Measurements from ENCODE around the gene CPEB4.

CPEB4 gene

DNA sequence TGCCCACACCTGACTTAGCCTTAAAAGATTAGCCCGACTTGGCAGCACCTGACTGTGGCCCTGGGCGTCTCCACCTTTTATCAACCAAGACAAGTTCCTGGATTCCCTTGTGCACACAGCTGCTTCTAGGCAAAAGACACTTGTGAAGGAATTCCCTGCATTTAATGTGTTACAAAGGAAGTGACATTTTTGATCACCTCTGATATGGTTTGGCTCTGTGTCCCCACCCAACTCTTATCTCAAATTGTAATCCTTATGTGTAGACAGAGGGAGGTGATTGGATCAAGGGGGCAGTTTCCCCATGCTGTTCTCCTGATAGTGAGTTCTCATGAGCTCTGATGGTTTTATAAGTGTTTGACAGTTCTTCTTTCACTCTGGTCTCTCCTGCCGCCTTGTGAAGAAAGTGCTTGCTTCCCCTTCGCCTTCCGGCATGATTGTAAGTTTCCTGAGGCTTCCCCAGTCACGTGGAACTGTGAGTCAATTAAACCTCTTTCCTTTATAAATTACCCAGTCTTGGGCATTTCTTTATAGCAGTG is 2.6 kb upstream of the CPEB4 start:
- no peak for DNase-seq

DNA sequence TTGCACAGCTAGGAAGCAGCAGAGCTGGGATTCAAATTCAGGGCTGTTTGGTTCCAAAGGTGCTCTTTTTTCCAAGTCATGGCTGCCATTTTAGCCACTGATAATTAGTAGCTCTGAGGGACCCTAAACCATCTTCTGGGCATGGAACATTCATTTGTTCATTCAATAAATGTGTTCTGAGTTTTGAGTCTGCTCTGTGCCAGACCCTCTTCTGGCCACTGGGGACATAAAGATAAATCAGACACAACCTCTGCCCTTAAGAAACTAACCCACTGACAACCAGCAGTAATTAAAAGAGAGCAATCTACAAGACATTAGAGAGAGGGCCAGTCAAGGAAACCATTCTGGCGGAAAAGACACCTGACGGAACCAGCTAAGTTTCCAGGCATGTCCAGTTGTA is 2.0 kb upstream of the CPEB4 start:
- DNase-seq: no peak

DNA sequence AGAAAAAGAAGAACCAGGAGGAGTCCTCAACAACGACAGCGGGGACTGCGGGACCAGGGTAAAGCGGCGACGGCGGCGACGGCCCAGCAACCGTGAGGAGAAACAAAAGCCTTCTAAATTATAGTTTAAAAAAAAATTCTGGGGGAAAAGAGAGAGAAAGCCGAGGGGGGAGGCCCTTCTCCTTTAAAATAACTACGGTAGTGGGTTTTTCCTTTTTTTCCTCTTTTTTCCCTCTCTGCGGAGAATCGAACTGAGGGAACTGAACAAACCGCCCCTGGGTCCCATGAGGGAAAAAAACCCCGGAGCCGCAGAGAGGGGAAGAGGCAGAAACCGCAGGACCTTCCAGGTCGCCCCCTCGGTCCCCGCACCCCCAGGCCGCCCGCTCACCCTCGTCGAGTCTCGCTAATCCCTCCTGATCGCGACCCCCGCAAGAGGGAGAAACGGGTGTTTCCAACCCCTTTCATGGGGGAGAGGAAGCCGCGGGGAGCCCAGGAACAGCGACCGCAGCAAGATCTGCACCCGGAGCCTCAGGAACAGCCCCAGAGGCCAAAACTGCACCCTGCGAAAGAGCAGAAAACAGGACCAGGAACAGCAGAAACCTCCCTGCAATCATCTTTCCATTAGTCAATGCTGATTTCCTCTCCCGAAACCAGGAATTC is 453 bp downstream of the CPEB4 start:
- no peak for DNase-seq

DNA sequence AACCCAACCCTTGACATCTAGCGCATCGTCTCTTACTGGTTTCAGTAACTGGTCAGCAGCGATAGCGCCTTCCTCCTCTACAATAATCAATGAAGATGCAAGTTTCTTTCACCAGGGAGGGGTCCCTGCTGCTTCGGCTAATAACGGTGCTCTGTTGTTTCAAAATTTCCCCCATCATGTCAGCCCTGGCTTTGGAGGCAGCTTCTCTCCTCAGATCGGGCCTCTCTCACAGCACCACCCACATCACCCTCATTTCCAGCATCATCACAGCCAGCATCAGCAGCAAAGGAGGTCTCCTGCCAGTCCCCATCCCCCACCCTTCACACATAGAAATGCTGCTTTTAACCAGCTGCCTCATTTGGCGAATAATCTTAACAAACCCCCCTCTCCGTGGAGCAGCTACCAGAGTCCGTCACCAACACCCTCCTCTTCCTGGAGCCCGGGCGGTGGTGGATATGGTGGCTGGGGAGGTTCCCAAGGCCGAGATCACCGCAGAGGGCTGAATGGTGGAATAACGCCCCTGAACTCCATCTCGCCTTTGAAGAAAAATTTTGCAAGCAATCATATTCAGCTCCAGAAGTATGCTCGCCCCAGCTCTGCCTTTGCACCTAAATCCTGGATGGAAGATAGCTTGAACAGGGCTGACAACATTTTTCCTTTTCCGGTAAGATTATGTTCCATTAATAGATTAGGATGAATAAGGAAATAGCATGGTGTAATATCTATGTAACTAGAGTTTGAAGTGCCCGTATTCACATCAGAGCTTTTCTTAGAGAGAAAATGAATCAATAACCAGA is 2.2 kb downstream of the CPEB4 start:
- no peak for DNase-seq

DNA sequence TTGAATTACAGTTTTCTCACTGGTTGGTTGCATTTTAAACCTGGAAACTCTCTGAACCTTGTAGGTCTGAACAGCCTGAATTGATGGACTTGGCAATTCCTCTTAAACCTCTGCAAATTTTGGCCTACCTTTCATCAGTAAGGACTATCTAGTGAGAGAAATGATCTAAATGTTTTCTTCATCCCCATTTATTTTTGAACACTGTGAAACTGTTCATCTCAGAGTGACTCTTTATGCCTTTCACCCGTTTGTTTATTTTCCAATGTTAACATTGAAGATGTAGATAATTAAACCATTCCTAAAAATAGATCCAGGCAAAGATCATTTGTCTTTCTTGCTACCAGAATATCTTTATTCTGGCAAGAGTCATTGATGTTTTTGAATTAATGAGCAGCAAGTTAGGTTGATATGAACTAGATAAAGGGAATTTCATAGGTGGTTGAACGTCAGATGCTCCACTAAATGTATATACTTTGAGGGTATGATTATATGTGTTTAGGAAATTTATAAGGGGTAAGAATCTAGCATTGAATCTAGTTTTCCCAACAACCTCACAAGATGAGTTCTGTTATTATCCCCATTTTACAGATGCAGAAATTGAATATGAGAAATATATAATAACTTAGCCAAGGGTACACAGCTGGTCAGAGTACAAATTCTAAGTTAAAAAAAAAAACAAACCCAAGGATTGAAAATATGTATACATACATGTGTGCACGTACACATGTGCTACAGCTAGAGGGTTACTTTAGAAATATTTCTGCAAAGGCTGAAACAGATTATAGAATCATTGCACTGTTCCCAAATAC is 3.4 kb downstream of the CPEB4 start:
- no peak for DNase-seq

DNA sequence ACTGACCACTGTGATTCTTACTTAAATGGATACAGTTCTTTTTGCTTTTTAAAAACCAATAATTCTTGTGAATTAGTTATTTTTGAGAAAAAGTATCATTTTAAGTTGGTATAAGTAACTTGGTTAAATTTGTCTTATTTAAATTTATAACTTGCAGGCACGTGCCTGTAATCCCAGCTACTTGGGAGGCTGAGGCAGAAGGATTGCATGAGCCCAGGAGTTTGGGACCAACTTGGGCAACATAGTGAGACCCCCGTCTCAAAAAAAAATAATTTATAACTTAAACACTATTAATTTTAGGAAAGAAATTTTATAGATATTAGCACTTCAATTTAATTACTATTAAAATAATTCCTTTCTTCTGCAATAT is 5.0 kb downstream of the CPEB4 start:
- no peak for DNase-seq

DNA sequence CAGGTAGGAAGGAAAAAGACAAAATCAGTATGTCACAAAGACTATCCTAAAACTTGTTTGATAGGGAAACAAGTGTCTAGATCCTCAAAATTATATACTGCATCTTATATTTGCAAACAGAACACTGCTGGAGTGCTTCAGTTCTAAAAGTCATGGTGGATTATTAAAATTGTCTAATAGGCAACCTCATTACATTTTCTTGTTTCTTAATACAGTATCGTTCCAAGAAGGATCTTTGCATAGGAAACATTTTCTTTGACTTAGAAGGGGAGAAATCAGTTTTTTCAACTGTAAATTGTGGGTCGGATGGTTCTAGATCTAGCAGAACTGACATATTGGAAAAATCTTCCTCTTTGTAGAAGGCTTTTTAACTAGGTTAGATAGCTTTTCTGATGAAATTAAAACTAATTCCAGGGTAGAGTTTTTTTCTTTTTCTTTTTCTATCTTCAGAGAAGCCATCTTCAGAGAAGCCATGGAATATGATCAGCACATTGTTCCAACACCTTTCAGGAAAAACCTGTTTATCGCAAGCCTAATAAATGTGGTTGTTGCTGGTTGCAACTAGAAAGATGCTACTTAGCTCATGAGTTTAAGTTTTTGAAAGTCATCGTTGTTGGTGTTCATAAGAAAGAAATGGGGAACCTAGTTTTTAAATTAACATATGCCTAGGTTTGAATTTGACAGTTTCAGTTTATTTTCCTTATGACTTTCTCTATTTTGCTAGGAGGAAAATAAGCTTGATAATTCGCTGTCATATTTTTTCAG is 7.4 kb downstream of the CPEB4 start:
- DNase-seq: no peak

DNA sequence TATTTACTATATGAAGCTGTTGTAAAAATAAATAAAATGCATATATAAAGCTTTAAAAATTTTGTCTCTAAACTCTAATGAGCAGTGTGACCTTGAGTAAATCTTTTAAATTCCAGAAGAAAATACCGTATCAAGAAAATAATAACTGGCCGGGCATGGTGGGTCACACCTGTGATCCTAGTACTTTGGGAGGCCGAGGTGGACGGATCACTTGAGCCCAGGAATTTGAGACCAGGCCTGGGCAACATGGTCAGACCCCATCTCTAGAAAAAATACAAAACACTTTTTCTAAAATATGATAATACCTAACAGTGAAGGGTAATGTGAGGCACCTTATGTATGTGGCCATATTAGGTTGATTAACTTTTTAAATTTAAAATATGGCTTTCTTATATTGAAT is 8.5 kb downstream of the CPEB4 start:
- DNase-seq: no peak

DNA sequence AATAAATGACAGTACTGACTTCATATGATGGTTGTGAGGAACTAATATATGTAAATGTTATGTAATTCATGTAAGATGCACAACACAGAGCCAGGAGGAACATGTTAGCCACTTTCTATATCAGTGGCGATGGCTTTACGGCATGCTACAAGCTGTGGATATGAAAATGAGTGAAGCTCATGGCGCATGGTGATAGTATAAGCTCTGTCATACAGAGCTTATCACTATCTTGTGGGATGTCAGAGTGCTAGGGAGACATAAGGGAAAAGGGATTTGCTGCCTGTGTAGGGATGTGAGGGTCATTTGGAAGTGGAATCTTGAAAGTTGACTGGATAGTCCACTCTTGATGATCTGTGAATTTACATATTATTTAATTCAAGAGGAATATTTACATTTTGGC is 13.6 kb downstream of the CPEB4 start:
- no peak for DNase-seq

DNA sequence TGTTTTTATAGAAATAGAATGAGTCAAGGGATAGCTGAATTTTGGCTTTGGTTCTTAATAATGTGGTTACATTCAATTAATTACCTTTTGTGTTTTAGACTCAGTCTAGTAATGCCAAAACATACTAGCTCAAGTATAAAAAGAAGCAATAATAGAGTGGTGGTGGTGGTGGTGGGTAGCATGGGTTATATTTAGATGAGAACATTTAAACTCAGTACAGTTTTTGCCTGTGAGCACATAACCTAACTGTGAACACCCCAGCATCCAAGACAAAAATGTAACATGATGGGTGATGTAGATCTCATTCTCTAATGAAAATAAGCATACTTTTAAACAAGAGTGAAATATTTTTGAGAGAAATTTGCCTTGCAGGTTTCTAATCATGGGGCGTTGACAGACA is 14.2 kb downstream of the CPEB4 start:
- DNase-seq: no peak

DNA sequence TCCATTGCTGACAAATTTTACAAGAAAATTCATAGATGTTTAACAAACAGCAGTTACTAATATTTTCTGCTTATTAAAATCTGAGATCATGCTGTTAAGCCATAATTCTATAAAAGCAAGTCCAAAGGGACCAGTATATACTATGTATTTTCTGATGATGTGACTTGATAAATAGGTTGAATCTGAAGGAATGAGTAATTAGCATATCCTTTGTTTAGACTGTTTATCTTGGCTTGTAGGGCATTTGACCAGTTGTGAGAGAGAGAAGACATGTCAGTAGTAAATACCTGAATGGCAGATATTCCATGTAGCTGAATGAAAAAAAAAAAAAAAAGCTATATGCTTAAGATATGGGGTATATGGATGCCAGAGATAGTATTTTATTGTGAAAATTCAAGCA is 14.6 kb downstream of the CPEB4 start:
- DNase-seq: no peak

DNA sequence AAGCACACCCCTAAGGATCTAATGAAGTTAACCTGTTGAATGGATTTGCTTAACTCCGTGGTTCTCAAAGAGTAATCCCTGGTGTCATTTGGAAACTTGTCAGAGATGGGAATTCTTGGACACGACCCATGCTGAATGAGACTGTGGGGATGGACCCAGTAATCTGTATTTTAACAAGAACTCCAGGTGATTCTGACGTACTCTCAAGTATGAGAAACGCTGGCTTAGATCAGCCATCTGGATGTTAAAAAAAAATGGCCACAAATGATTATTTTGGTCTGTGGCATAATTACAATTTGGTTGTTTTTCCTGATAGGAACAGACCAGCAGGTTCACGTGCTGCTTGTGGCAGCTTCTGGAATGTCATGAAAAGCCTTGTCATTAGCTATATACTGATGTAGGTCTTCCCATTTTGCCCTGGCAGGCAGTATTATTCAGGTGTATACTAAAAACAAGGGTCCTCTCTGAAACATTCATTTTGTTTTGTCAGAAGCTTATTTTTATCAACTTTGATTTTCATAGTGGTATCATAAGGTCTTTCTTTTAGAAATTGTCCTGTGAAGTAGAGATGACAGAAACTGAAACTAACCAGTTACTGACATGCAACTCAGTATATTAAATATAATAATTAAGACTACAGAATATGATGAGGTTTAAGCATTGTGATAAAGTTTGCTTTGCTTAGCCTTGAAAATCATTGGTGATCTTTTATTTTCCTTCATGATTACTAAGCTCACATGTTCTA is 15.4 kb downstream of the CPEB4 start:
- DNase-seq: no peak

DNA sequence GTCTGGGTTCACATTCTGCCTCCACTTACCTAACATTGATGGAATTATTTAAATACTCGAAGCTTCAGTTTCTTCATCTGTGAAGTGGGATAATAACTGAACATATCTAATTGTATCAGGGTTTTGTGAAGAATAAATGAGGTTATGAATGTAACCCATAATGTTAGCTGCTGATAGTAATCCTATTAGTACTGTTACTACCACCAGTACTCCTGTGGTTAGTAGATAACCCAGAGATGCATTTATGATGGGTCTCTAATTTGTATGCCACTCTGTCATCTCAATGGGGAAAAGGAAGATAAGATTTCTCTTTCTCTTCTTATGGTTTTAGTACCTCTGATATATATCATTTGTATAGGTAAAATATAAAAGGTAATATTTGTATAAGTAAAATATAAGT is 16.0 kb downstream of the CPEB4 start:
- DNase-seq: no peak

DNA sequence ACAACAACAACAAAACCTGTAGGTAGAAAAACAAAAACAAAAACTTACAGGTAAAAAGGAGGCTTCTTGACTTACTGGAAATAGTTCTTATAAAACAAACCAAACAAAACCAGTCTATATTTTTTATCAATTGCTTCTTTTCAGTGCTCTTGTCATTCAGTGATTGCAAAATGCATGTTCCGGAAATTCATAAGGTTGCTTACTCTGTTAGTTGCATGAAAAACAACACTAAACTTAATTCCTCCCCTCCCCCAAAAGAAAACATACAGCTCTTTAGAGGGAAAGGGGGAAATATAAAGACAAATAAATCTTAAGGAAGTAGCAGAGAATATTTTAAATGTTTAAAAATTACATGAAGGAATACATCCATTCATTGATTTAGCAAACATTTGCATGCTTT is 19.1 kb downstream of the CPEB4 start:
- DNase-seq: no peak

DNA sequence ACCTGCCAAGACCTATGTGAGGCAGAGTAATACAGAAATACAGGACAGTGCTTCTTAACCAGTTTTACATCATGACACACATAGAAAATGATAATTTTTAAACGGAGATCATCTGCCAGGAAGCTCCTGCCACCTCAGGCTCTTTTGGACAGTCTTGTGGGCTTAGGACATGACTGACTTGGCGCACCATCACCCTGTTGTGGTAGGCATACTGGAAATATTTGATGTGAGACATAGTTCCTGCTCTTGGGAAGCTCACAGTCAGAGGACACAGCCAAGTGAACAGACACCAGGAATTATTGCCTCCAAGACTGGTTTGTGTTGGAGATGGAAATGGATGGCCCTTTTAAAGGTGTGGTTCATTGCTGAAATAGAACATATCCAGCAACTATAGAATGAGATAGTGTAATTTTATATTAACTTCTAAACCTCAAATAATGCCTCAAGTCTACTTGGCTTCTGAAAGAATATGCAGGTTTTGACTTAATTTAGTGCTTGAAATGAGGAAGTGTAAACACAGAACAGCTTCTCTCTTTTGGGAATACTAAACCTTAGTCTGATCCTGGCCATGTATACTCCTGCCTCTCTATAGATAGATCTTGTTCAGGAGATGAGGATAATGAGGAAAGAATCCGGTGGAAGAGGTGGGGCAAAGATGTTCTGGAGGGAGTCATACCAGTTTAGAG is 19.7 kb downstream of the CPEB4 start:
- DNase-seq: no peak

DNA sequence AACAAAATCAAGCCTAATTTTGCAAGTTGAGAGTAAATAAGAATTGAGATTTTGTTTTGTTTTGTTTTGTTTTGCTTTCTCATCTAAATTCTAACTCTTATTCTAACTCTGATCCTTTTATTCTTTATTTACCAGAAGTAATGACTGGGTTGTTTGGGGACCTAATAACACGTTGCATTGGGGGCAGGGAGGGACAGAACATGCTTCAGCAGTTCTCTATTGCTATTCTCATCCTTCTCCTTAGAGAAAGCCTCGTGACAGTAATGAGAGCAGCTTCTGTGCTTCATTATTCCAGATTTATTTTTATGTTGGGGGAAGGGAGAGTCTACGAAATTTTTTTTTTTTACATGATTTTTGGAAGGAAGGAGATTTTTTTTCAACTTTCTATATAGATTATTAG is 21.1 kb downstream of the CPEB4 start:
- no peak for DNase-seq

DNA sequence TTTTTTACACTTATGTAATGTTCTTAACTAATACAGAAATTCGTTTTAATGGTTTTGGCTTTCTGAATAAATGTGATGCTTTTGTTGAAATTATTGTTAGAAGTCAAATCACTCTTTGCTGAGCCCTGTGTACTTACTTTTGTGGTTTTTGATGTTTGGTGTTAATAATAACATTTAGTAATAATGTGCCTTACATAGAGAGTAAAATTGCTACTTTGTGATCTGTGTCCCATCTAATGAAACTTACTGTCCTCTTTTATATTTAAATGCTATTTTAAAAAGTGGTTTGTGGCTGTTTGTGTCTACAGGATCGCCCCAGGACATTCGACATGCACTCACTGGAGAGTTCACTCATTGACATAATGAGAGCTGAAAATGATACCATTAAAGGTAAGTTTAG is 22.1 kb downstream of the CPEB4 start:
- no peak for DNase-seq

DNA sequence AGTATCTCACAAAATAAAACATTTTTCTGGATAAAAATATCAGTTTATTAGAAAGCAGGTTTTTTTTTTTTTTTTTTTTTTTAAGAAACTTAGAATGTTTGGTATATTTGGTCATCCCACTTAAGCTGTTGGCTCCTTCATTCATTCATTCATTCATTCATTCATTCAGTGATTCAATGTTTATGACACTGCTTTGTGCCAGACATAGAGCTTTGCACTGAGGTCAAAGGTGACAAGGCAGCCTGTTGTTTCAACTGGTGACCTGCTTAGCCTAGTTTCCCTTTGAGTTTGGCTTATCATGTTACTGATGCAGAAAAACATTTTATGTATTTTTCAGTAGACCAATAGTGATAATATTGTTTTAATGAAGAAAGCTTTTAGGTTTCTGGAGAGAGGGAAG is 23.5 kb downstream of the CPEB4 start:
- DNase-seq: no peak

DNA sequence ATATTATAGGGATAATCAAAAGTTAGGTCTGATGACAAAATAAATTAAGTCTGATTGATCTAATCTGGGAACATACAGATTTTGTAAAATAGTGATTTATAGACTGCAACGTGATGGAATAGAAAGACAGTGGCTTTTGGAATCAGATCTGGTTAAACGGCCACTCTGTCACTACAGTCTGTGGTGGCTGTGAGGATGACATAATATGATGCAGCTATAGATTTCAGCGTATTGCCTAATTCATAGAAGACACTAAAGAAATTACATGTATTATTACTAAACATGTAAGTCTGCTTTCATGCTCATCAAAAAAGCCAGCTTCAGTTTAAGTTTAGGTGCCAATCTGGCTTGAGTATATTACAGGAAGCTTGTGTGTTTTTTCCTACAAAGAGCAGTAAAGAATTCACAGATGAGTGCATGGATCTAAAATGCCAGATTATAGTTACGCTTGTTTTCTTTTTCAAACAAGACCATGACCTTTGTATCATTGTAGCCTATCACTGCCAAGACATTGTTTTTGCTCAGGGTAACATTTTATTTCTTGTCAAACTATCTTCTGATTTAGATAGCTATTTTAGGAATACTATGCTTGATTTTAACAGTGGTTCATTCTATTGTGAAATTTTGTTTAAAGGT is 25.7 kb downstream of the CPEB4 start:
- DNase-seq: no peak

DNA sequence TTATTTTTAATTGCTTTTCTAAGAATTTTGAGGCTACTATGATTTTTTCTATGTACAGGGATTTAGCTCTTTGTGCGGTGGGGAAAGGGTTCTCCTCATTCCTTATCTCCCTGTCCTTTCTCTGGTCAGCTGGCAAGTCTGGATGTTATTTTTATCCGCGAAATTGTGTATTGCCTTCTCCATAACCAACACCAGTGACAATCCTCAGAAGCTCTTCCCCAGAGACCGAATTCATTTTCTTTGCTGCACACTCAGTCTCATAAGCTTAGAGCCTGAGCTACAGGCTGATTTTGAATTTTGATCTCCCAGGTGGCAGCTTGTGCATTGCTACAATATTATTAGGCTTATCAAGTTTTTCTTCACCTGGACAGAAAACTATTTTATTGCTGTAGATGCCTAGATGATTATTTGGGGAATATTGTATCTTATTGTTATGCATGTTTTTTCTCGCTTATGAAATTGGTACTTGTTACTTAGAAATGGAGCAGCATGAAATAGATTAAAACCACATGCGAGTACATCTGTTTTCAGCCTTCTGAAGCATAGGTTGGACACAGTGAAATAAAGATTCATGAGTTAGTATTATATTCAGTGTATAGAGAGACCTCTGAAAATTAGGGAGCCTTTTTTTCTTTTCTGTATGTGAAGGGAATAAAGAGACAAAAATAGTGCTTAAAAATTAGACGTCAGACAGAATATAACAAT is 27.3 kb downstream of the CPEB4 start:
- DNase-seq: no peak
